HEK293 (cell line): Measurements from ENCODE around the gene TRIM5.

Source experiments
- CTCF ChIP-seq: fragments of 450-650 bp; formaldehyde crosslinking; IDR thresholded peaks from 2 replicates; pipeline ENCODE4 v1.5.1; 2016; ENCODE audit warnings: missing biosample characterization, missing genetic modification characterization
- TCF7L2 ChIP-seq: IDR thresholded peaks from 2 replicates; pipeline ENCODE4 v1.6.1; 2011; ENCODE audit warnings: low read depth, mild to moderate bottlenecking, inconsistent platforms, low read length, moderate library complexity, borderline replicate concordance
- ZFP41 ChIP-seq: fragments of 450-650 bp; formaldehyde crosslinking; IDR thresholded peaks from 2 replicates; pipeline ENCODE4 v1.5.1; 2016; ENCODE audit warnings: missing biosample characterization, missing genetic modification characterization, borderline replicate concordance
- ZNF138 ChIP-seq: fragments of 450-650 bp; formaldehyde crosslinking; IDR thresholded peaks from 2 replicates; pipeline ENCODE4 v1.5.1; 2016; ENCODE audit warnings: missing biosample characterization, missing genetic modification characterization, borderline replicate concordance
- ZNF274 ChIP-seq, 2 experiments: fragments of 200-500 bp in 1 of 2; fragments of 450-650 bp in 1 of 2; sonication (Bioruptor generic) in 1 of 2; formaldehyde crosslinking in 1 of 2; IDR thresholded peaks; 2 replicates each; pipeline versions ENCODE4 v1.5.1 to v1.6.1; 2014 to 2016; ENCODE audit warnings: borderline replicate concordance in 1 of 2, inconsistent platforms in 1 of 2, low read length in 1 of 2, missing biosample characterization in 1 of 2, missing genetic modification characterization in 1 of 2
- ZNF324 ChIP-seq: fragments of 450-650 bp; formaldehyde crosslinking; IDR thresholded peaks from 2 replicates; pipeline ENCODE4 v1.5.1; 2016; ENCODE audit warnings: missing biosample characterization, missing genetic modification characterization

GRCh38 chr11:5722622-5723021 lies 37.7 kb upstream of the TRIM5 start:
- no peak for TF ChIP-seq CTCF (tag by site-specific recombination)
- TF ChIP-seq ZFP41 (tag by site-specific recombination): no peak
- no peak for TF ChIP-seq ZNF324 (tag by site-specific recombination)
- no peak for TF ChIP-seq TCF7L2
- no peak for TF ChIP-seq ZNF274 (IDR thresholded peaks at IDR 0.05; ENCODE audit: low read length)
- TF ChIP-seq ZNF274 (tag by site-specific recombination; IDR thresholded peaks at IDR 0.05; ENCODE audit: borderline replicate concordance): no peak
- TF ChIP-seq ZNF138 (tag by site-specific recombination): no peak
